ENCODE data around the gene MROH7.

The MROH7 gene

GRCh38 chr1:54701066-54701465 lies 59.5 kb downstream of the MROH7 start:
- DNase-seq = no peak

GRCh38 chr1:54701996-54702395 lies 60.4 kb downstream of the MROH7 start:
- no peak for DNase-seq

GRCh38 chr1:54703471-54703870 lies 61.9 kb downstream of the MROH7 start:
- no peak for DNase-seq

GRCh38 chr1:54705153-54705552 lies 63.6 kb downstream of the MROH7 start:
- no peak for DNase-seq

DNA sequence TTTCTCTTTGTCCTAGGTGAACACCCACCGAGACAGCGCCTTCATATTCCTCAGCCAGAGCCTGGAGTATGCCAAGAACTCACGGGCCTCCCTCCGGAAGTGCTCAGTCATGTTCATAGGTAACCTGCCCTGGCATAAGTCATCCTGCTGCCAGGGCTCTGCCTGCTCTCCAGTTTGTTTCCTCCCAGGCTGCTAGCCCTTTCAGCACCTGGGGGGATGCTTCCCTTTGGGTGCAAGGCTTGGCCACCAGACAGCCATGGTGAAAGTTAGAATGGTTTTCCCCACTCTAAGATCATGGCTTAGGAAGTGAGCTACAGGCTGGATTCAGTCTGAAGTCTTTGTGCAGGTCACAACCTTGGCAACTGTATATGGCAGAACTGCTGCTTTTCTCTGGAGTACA lies 64.8 kb downstream of the MROH7 start:
- DNase-seq = no peak

GRCh38 chr1:54708385-54708784 lies 66.8 kb downstream of the MROH7 start:
- no peak for DNase-seq

DNA sequence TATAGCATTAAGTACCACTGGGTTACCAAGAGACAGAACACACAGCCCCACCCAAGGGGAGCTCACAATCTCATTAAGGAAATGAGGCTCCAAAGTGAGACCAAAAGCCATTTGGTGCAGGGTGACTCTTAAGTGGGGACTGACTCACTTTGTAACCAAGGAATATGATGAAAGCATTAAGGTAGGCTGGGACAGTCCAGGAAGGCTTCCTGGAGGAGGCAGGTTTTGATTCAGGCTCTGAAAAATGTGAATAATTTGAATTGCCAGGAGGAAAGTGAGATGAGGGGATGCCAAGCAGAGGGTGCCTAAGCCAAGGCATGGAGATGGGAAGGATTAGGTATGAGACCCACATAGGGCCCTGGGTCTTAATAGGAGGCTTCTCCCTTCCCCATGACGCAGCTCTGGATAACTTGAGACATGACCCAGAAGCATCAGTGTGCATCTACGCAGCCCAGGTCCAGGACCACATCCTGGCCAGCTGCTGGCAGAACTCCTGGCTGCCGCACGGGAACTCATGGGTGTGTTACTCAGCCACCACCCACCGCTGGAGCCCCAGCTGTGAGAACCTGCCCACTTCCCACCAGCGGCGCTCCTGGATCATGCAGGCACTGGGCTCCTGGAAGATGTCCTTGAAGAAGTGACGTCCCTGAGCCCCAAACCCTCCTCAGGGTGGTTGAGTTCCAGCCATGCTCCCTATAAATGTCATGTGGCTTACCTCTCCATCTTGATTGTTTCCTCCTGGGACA lies 68.1 kb downstream of the MROH7 start:
- no peak for DNase-seq

GRCh38 chr1:54710434-54710833 lies 68.8 kb downstream of the MROH7 start:
- DNase-seq = no peak

DNA sequence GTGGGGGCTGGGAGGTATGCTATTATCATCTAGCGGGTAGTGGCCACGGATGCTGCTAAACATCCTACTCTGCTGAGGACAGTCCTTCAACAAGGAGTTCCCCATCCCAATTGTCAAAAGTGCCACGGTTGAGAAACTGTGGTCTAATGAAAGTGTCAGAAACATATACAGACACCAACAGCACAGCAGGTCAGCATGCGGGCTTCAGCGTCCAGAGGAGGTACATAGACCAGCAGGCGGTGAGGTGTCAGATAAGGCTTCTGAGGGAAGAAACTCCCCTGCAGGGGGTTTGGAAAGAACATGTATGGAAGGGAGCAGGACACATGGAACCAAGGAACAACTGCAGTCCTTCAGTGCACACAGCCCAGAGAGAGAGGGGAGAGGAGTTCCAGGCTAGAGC lies 69.3 kb downstream of the MROH7 start:
- DNase-seq = no peak

GRCh38 chr1:54711536-54711935 lies 70.0 kb downstream of the MROH7 start:
- no peak for DNase-seq

GRCh38 chr1:54714881-54715492 lies 73.4 kb downstream of the MROH7 start:
- no peak for DNase-seq

GRCh38 chr1:54715493-54716298 lies 74.1 kb downstream of the MROH7 start, which contains the start of gene TTC4:
TSS of gene TTC4 (plus strand) at chr1:54715861. CDS start at chr1:54715909, 48 bp downstream.
- peak; percentile 83 for DNase-seq

GRCh38 chr1:54716299-54717047 lies 74.9 kb downstream of the MROH7 start:
- peak; percentile 5 for DNase-seq

DNA sequence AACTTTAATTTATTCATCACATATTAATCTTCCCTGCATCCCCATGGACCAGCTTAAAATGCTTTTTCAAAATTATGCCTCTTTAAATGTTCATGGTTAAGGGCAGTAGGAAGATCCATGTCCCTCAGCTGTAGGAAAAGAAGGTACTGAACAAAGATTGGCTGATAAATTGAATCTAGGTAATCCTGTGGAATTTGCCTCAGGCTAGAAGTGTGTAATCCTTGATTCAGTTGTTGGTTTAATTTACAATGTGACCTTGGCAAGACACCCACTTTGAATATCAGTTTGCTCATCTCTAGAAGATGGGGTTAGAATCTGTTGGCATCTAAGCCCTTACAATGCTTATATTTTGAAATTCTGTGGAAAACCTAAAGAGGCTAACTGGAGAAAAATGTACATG lies 80.1 kb downstream of the MROH7 start:
- DNase-seq = no peak

DNA sequence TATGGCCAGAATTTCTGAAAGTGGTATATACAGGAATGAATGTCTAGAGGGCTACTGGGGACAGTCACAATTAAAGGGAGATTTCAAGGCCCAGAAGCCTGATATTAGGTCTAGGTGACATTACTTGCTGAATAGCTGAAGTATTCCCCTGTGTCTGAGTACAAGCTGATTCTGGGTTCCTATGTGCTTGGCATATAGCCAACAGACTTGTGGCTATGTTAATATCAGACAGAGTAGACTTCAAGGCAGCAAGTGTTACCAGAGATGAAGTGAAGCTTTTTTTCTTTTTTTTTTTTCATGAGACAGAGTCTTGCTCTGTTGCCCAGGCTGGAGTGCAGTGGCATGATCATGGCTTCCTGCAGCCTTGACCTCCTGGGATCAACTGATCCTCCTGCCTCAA lies 82.4 kb downstream of the MROH7 start:
- no peak for DNase-seq

DNA sequence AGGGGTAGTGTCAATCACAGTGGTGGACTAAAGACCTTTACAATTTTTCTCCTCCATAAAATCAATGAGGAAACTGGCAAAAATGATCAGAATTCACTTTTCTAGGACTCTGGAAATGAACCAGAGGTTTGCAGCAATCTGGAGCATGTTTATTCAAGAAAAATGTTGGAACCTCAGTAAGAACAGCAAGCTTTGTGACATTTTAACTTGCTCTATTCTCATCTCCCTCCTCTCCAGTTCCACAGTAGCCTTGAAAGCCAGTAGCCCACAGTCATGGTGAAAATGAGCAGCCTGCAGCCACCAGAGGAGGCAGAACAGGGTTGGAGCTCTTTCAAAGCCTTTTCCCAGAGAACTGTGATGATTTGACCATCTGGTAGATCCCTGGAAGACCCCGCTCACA lies 83.2 kb downstream of the MROH7 start:
- no peak for DNase-seq

DNA sequence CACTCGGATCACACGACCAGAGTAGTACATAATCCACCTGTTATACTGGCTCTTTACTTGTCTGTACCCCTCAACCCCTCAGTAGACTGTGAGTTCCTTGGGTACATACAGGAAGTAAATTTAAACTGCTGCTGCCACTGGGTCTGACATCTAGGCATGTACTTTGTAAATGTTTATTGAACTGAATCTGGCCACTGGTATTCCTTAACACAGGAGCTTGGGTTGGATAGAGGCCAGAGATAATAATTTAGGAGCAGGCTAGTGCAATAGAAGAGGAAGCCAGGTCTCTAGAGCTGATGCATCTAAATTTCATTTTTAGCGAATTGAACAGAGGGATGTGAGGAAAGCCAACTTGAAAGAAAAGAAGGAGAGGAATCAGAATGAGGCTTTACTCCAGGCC lies 86.4 kb downstream of the MROH7 start:
- no peak for DNase-seq

- DNase-seq = no peak
These were observed 95.1 kb downstream of the MROH7 start for GRCh38 chr1:54736685-54737084.

DNA sequence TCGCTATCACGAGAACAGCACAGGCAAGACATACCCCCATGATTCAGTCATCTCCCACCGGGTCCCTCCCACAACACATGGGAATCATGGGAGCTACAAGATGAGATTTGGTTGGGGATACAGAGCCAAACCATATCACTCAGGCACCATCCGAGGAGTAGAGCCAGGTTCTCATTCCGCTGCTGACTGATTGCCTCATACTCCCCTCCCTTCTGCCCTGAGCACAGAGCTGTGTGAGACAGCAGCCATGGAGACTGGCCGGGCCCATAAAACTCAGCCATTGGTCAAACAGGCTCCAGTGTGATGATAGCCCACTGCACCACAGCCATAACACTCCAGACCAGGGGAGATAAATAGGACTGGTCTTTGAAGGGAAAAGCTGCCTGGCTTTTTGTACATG lies 96.7 kb downstream of the MROH7 start:
- no peak for DNase-seq

DNA sequence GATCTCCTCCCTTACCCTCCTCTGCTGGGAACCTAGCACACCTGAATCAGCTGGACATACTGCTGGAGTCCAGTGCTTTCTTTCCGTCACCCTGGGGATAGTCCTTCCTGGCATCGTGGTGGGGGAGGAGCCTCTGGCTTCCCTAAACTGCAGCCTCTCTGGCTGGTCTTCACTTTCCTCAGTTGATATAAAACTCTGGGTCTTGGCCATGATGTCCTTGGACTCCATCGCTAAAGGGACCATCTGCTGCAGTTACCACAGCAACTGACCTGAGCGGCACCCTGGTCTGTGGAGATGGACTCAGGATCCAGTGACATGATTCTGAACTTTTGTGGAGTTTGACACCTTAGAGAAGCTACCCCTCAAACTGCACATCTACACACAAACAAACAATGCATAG lies 99.9 kb downstream of the MROH7 start:
- DNase-seq = no peak

DNA sequence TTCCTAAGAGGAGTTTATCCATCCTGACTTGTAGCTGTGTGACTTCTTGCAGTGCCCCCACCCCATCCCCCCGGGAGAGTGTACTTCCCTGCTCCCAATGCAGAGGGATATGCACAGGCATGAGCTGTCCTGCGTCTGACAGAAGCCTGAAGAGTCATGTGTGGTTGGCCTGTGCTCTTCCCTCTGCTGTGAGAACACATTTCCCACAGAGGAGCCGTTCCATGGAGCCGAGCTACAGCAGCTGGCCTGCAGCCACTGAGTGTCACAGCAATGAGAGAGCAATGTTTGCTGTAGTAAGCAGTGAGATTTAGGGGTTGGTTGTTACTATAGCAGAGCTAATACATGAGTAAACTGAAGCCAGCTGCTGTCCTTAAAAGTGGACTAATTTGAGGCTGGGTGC lies 100.7 kb downstream of the MROH7 start:
- no peak for DNase-seq

- DNase-seq = no peak
These were observed 102.0 kb downstream of the MROH7 start for GRCh38 chr1:54743416-54744226.
